ENCODE measurements around the gene CACNA1D.

Gene CACNA1D

GRCh38 chr3:53712817-53713388 lies 218.5 kb downstream of the CACNA1D start:
- DNase-seq (ENCODE audit: extremely low read depth, low read depth): no peak
- no peak for TF ChIP-seq CTCF (IDR thresholded peaks at IDR 0.05; ENCODE audit: low read depth, low read length)

- DNase-seq (ENCODE audit: extremely low read depth, low read depth): no peak
- TF ChIP-seq CTCF (IDR thresholded peaks at IDR 0.05; ENCODE audit: low read depth, low read length): no peak
Measured at GRCh38 chr3:53713626-53714025, 219.2 kb downstream of the CACNA1D start.

GRCh38 chr3:53715815-53716483 lies 221.5 kb downstream of the CACNA1D start:
- no peak for DNase-seq (ENCODE audit: extremely low read depth, low read depth)
- TF ChIP-seq CTCF (IDR thresholded peaks at IDR 0.05; ENCODE audit: low read depth, low read length): no peak

- TF ChIP-seq CTCF (IDR thresholded peaks at IDR 0.05; ENCODE audit: low read depth, low read length): no peak
- DNase-seq (ENCODE audit: extremely low read depth, low read depth): no peak
Measured at GRCh38 chr3:53716998-53717397, 222.6 kb downstream of the CACNA1D start.

GRCh38 chr3:53718462-53718861 lies 224.1 kb downstream of the CACNA1D start:
- no peak for DNase-seq (ENCODE audit: extremely low read depth, low read depth)
- no peak for TF ChIP-seq CTCF (IDR thresholded peaks at IDR 0.05; ENCODE audit: low read depth, low read length)

GRCh38 chr3:53719796-53720195 lies 225.4 kb downstream of the CACNA1D start:
- no peak for TF ChIP-seq CTCF (IDR thresholded peaks at IDR 0.05; ENCODE audit: low read depth, low read length)
- no peak for DNase-seq (ENCODE audit: extremely low read depth, low read depth)

GRCh38 chr3:53721187-53722119 lies 227.0 kb downstream of the CACNA1D start:
- no peak for DNase-seq (ENCODE audit: extremely low read depth, low read depth)
- TF ChIP-seq CTCF (IDR thresholded peaks at IDR 0.05; ENCODE audit: low read depth, low read length): no peak

Measured in AG09319 (cell line).